Measurements from ENCODE around the gene ATP11C.

- TF ChIP-seq CTCF (IDR thresholded peaks at IDR 0.05 in 4 of 5, conservative IDR thresholded peaks at IDR 0.05 in 1 of 5) (no peak), POLR2A (IDR thresholded peaks at IDR 0.05) (no peak)
Observed at GRCh38 chrX:139803224-139803623, 129.6 kb downstream of the ATP11C start.
